GM18951 (cell line): ENCODE results near the gene GLP2R.

Experiments
- POLR2A ChIP-seq: IDR thresholded peaks from 4 replicates; pipeline ENCODE4 v1.6.1; 2011; ENCODE audit warnings: mild to moderate bottlenecking; ENCODE audit not compliant: insufficient read length, insufficient read depth; ENCODE audit errors: extremely low read depth
- in situ Hi-C: fragments of 300-500 bp; cut with MboI; formaldehyde crosslinking; loops from one replicate; pipeline ENCODE4 v1.12.0; 2022; ENCODE audit warnings: low sequenced_read_pairs, mixed read lengths, inconsistent platforms; ENCODE audit not compliant: unreplicated experiment

The GLP2R gene

GRCh38 chr17:9801505-9801904 lies 24.2 kb upstream of the GLP2R start:
- TF ChIP-seq POLR2A = no peak
- in situ Hi-C loops = no loop called here

- in situ Hi-C loops = no loop called here
- no peak for TF ChIP-seq POLR2A
Observed at GRCh38 chr17:9802294-9802693, 23.4 kb upstream of the GLP2R start.

DNA sequence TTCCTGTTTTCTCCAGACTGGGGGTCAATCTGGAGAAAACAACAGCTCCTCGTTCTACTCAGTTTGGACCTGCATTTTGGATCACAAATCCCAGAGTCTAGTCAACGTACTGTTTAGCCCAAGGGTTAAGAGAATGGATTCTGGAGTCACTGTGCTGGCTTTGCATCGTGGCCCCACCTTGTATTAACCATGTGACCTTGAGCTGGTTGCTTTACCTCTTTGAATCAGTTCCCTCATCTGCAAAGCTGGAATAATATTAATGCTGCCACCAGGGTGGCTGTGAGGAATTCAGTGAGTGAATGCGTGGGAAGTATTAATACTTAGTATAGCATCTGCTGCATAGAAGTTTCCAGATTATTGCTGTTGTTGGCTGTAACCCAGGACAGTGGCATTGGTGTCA lies 23.0 kb upstream of the GLP2R start:
- TF ChIP-seq POLR2A = no peak
- in situ Hi-C loops = no loop called here

GRCh38 chr17:9805769-9806168 lies 20.0 kb upstream of the GLP2R start:
- no peak for TF ChIP-seq POLR2A
- in situ Hi-C loops = no loop called here

GRCh38 chr17:9806699-9807098 lies 19.0 kb upstream of the GLP2R start:
- no peak for TF ChIP-seq POLR2A
- in situ Hi-C loops = no loop called here

- TF ChIP-seq POLR2A = no peak
- in situ Hi-C loops = no loop called here
Observed at GRCh38 chr17:9809409-9809808, 16.3 kb upstream of the GLP2R start.

GRCh38 chr17:9810100-9810949 lies 15.4 kb upstream of the GLP2R start:
- in situ Hi-C loops = no loop called here
- TF ChIP-seq POLR2A = no peak

GRCh38 chr17:9811086-9811485 lies 14.6 kb upstream of the GLP2R start:
- no peak for TF ChIP-seq POLR2A

DNA sequence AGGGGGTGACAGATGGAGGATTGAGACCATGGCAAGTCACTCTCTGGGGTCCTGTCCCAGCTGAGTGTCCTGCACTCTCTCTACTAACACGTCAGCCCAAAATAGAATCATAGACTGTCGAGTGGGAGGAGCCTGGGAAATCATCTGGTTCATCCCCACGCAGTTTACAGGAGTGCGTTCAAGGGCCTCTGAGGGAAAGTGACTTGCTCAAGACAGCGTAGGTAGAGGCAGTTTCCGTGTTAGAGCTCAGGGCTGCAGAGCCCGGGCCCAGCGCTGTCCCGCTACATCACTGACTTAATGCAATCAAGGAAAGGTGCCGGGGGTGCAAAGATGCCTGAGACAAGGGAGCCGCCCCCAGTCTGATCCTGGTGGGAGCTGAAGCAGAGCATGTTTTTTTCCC lies 14.2 kb upstream of the GLP2R start:
- in situ Hi-C loops = no loop called here
- TF ChIP-seq POLR2A = no peak

More at GRCh38 chr17:9811086-9811485, 14.6 kb upstream of the GLP2R start:
- in situ Hi-C loops = no loop called here

- no peak for TF ChIP-seq POLR2A
- in situ Hi-C loops = no loop called here
Observed at GRCh38 chr17:9813166-9813565, 12.6 kb upstream of the GLP2R start.

DNA sequence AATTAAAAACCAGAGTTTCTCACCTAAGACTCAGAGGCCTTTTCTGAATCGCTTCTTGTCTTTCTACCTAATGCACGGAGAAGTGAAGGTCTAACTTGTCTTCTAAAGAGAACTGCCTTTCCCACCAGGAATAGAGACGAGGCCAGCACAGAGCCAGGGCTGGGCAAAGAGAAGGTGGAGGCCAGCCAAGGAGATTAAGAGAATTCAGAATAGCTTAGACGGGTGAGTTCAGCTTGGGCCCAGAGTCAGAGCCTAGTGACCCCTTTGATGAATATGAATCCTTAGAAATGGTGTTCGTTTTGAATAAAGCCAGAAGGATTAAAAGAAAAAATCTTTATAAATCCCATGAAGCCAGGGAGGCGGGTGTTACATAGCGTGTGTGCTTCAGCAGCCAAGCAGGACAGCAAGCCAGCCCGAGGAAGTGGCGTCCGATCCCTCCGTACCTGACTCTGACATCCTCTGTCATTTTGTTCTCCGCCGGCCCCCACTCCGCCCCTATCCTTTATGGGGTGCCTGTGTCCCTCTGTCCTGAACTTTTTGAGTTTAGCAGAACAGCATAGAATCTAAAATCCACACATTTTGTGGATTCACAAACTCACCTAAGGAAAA lies 11.3 kb upstream of the GLP2R start:
- in situ Hi-C loops = no loop called here
- TF ChIP-seq POLR2A = no peak

- in situ Hi-C loops = no loop called here
- no peak for TF ChIP-seq POLR2A
Observed at GRCh38 chr17:9816472-9816871, 9.3 kb upstream of the GLP2R start.

DNA sequence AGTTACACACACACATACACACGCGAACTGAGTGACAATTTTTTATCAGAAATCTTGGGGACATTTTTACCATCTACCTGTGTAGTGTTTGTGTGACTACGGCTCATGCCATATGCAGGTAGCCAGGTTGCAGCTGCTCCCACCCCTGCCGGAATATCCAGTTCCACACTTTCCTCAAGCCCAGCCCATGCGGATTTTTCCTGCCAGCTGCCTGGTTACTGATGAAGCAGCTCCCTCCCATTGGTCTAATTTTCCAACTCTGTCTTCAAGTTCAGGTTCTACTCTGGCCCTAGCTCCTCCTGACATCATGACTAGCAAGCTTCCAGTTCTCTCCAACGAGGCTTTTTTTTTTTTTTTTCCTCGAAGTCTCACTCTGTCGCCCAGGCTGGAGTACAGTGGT lies 8.6 kb upstream of the GLP2R start:
- in situ Hi-C loops = no loop called here
- no peak for TF ChIP-seq POLR2A

DNA sequence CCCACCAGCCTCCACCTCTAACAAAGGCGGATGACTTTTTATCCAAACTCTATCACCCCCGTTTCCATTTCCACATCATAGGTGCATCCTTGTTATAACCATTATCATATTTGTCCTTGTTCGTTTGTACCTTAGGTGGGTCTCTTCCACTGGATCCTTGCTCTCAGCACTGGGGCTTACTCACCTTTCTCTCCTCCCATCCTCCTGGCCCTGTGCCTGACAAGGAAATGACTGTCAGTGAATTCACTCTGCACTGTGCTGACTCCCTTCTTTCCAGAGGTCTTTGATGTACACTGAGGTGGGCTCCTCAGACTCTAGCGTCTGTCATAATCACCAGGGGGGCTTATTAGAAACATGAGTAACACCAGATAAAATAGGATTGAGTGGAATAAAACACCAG lies 7.0 kb upstream of the GLP2R start:
- no peak for TF ChIP-seq POLR2A
- in situ Hi-C loops = no loop called here
